Loucy (cell line): ENCODE data around the gene GORASP1.

Source experiments
- CTCF ChIP-seq: fragments of 200-600 bp; sonication (generic); conservative IDR thresholded peaks from 2 replicates; pipeline ENCODE4 v1.5.1; 2014; ENCODE audit warnings: mild to moderate bottlenecking, antibody characterized with exemption, low read length
- EZH2phosphoT487 ChIP-seq: fragments of 200-600 bp; IDR thresholded peaks from 2 replicates; pipeline ENCODE4 v1.6.1; 2018; ENCODE audit warnings: antibody characterized with exemption, mild to moderate bottlenecking, moderate library complexity, borderline replicate concordance

GRCh38 chr3:39138804-39139415, 31.5 kb upstream of the GORASP1 start:
- TF ChIP-seq EZH2phosphoT487 (no peak), CTCF (no peak)
